CD4-positive, alpha-beta T cell treated with Interferon alpha-2 for 1 hour (primary cell): ENCODE measurements around the gene ZNF736.
A peak's percentile ranks its signal among the peaks of the same experiment; 100 is the strongest.
"Not testable (repeated sequence)": the region's sequence is repeated elsewhere in the genome, so short reads cannot be mapped to it uniquely, and the experiment has no call there.

ENCODE experiments used
- DNase-seq, 2 donors: peaks; one replicate each; pipeline ENCODE4 v3.0.0-alpha.2; 2020 to 2022

The ZNF736 gene

GRCh38 chr7:64313740-64314491 lies at the start of gene ZNF736:
Gene ZNF736, plus strand, starts transcription at chr7:64313961. Its CDS starts 190 bp downstream, at chr7:64314151.
- peak; percentile 91 to 93 for DNase-seq

DNA sequence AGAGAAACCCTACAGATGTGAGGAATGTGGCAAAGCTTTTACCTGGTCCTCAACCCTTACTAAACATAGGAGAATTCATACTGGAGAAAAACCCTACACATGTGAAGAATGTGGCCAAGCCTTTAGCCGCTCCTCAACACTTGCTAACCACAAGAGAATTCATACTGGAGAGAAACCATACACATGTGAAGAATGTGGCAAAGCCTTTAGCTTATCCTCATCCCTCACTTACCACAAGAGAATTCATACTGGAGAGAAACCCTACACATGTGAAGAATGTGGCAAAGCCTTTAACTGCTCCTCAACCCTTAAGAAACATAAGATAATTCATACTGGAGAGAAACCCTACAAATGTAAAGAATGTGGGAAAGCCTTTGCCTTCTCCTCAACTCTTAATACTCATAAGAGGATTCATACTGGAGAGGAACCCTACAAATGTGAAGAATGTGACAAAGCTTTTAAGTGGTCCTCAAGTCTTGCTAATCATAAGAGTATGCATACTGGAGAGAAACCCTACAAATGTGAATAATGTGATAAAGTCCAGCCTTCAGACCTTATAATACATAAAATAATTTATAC lies 47.3 kb upstream of the ZNF736 start:
- no peak for DNase-seq

GRCh38 chr7:64277630-64278029 lies 36.1 kb upstream of the ZNF736 start:
- no peak for DNase-seq

- DNase-seq = no peak
Observed at GRCh38 chr7:64294701-64295420, 18.9 kb upstream of the ZNF736 start.

DNA sequence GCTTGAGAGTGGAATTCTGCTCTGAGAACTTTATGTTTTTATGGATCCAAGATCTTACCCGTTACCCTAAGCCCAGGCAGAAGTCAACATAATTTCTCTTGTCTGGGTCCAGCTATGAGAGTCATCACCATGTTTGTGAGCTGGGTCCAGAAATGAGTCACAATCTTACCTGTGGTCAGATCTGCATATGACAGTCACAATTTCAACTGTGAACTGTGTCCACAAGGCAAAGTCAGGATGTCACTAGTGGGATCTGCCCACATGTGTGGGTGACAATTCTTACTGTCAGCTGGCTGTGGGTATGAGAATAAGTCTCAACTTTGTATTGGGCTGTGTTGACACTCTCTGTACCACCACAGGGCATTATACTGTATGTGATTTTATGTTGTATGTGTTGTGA lies 16.3 kb upstream of the ZNF736 start:
- DNase-seq = not testable (repeated sequence)

DNA sequence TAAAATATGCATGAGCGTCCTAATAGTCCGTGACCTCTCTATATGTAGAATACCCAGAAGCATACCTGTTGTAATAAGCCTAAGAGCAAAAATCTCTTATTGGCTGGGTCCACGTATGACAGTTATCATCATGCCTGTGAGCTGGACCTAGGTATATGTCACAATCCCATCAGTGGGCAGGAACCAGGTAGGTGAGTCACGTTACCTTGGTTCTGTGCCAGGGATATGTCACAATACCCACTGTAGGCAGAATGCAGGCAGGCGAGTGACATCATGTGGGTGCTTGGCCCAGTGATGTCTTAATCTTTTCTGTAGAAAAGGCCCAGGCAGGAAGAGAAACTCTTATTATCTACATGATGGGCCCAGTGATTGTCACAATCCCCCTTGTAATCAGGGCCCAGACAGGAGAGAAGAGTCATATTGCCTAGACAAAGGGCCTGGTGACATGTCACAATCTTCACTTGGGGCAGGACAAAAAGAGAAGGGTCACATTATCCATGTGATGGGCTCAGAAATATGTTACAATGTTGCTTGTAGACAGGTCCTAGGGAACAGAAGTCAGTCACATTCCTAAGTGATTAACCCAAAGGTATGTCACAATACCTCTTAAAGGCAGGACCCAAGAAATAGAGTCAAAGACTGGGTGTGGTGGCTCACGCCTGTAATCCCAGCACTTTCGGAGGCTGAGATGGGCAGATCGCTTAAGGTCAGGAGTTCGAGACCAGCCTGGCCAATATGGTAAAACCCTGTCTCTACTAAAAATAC lies 12.9 kb upstream of the ZNF736 start:
- no peak for DNase-seq

DNA sequence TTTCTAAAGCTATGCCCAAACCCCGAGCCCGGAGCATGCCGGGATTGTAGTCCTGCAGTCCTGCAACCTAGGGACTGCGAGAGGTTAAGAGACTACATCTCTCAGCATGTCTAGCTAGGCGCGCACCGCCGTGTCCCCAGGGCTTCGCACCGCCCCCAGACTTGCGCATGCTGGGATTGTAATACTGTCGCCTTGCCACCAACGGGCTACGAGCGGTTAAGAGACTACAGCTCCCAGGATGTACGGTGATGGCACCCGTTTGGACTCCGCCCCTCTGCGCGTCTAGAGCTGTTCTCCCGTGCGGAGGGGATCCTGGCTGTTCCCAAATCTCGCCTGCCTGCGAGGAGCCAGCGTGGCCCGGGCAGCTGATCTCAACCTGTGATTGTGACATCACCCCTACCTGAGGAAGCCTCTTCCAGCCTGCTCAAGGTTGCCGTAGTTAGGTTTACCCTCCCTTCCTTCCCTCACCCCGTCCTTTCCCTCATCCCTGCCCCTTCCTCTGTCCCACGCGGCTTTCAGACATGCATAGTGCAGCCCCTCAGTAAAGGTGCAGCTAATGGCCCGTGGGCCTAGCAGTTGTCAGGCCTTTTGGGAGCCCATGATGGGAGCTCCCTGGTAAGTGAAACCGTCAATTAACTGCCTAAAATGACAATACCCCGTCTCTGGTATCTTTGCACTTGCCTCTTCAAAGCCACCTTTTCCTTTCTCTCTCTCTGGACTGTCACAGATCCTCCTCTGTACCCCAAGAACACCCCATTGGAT lies 6.3 kb upstream of the ZNF736 start:
- DNase-seq = peak; percentile 95 to 96

DNA sequence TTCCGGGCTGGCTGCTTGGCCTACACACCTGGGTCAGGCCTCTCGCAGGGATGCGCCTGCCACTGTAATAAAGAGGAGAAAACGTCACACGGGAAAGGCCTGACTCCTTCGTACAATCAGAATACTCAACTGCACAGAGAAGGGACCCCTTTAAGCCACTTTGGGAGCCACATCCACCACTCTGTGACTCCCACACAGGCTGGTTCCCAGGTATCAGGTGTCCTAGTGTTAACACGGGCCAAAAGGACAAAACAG lies 5.8 kb upstream of the ZNF736 start:
- no peak for DNase-seq

- no peak for DNase-seq
Observed at GRCh38 chr7:64310426-64310825, 3.3 kb upstream of the ZNF736 start.

- no peak for DNase-seq
Observed at GRCh38 chr7:64312826-64313225, 935 bp upstream of the ZNF736 start.

DNA sequence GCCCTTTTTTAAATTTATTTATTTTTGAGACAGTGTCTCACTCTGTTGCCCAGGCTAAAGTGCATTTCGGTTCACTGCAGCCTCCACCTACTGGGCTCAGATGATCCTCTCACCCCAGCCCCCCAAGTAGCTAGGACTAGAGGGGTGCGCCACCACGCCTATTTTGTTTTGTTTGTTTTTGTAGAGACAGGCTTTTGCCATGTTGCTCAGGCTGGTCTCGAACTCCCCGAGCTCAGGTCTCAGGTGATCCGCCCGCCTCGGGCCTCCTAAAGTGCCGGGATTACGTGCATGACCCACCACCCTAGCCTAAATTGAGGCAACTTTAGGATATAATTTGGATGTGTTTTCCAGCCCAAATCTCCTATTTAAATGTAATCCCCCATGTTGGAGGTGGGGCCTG lies 805 bp downstream of the ZNF736 start:
- DNase-seq = no peak

GRCh38 chr7:64316031-64316742 lies 2.4 kb downstream of the ZNF736 start:
- not testable (repeated sequence) for DNase-seq

- DNase-seq = no peak
Observed at GRCh38 chr7:64320547-64321513, 7.1 kb downstream of the ZNF736 start.

- DNase-seq = not testable (repeated sequence)
Observed at GRCh38 chr7:64324166-64324565, 10.4 kb downstream of the ZNF736 start.

- DNase-seq = not testable (repeated sequence)
Observed at GRCh38 chr7:64348713-64349210, 35.0 kb downstream of the ZNF736 start.

- DNase-seq = no peak
Observed at GRCh38 chr7:64359543-64359942, 45.8 kb downstream of the ZNF736 start.

GRCh38 chr7:64371116-64371515 lies 57.4 kb downstream of the ZNF736 start:
- DNase-seq = no peak

DNA sequence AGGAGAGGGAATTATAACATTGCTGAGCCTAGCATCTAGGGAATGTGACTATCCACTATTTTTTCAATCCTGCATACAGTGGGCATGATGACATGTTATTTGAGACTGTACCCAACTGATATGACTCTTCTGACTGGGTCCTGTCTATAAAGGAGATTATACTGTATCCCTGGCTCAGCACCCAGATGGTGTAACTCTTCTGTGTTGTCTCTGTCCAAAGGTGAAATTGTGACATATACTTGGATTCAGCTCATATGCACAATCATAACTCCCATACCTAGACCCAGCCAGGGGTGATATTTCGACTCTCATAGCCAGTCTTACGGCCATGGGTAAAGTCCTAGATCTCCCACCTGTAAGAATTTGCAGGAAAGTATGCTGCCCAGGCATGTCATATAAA lies 59.3 kb downstream of the ZNF736 start:
- DNase-seq = no peak

GRCh38 chr7:64400401-64400800 lies 86.6 kb downstream of the ZNF736 start:
- DNase-seq = no peak
